A204.1 (cell line): ENCODE results near the gene SOX2.
A peak's percentile ranks its signal among the peaks of the same experiment; 100 is the strongest.

Experiments
- FAIRE-seq: peaks from 2 replicates; lab custom pipeline; 2012; peaks lifted over from hg19 to GRCh38; lab: Jason Lieb, UNC

The SOX2 gene

DNA sequence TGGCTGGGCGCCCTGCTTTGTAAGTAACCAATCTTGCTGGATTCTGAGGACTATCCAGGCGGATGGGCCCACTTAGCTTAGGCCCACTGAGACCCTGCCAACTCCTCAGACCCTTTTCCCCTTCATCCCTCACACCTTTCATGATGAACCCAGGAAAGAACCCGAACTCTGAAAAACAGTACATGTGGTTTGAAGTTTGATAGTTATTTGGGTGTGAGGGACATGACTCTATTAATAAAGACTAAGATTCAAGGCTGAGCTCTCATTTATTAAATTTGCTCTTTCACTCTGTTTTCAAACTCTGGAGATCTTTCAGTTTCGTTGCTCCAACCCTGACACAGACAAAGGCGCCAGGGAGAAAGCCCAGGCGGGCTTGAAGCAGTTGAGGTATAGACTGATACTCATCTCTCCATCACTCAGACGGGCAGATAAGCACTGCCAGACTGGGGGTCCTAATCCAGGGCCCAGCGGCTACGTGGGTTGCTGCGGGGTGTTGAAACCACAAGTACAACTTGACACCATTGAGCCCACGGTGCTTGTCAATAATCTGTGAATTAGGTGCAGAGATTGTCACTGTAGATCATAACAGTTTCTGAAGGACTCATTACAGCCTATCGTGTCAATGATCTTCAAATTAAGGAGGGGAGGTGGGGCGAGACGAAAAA, 7.2 kb upstream of the SOX2 start:
- FAIRE-seq = no peak

DNA sequence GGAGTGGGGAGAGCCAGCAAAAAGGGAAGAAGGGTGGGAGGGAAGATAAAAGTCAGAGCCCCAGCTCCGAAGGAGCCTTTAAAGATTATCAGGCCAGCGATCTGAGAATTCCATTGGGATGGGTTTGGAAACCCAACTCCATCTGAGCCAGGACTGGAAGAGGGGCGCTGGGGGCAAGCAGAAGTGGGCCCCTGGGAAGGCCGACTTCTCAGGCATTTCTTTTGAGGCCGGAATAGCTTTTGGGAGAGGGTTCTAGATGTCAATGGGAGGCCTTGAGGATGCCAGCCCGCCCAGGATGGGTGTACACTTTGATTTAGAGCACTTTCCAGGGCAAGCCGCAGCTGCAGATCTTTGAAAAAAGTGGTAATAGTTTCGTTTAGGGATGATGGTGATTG, 6.6 kb upstream of the SOX2 start:
- no peak for FAIRE-seq

DNA sequence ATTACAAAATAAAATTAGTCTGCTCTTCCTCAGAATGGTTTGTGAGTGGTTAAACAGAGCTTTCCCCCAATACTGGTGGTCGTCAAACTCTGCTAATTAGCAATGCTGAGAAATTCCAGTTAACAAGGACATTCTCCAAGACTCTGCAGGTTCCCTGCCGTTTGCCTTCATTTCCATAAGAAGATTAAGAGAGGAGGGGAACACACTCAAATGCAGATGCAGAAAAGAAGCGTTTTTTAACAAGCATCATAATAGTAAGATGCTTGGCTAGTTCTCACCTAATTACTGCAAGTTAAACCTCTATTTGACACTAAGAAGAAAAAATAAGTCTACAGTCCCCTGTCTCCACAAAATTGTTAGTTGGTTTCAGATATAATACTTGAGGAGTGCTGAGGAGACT, 3.7 kb upstream of the SOX2 start:
- no peak for FAIRE-seq

- peak; percentile 32 for FAIRE-seq
Observed at GRCh38 chr3:181709537-181710279, 2.0 kb upstream of the SOX2 start.

GRCh38 chr3:181710345-181711291, 1.1 kb upstream of the SOX2 start:
- FAIRE-seq = no peak

DNA sequence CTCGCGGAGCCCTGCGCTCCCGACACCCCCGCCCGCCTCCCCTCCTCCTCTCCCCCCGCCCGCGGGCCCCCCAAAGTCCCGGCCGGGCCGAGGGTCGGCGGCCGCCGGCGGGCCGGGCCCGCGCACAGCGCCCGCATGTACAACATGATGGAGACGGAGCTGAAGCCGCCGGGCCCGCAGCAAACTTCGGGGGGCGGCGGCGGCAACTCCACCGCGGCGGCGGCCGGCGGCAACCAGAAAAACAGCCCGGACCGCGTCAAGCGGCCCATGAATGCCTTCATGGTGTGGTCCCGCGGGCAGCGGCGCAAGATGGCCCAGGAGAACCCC, 464 bp downstream of the SOX2 start:
- no peak for FAIRE-seq

GRCh38 chr3:181712553-181713279, 991 bp downstream of the SOX2 start:
- FAIRE-seq = no peak

DNA sequence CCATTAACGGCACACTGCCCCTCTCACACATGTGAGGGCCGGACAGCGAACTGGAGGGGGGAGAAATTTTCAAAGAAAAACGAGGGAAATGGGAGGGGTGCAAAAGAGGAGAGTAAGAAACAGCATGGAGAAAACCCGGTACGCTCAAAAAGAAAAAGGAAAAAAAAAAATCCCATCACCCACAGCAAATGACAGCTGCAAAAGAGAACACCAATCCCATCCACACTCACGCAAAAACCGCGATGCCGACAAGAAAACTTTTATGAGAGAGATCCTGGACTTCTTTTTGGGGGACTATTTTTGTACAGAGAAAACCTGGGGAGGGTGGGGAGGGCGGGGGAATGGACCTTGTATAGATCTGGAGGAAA, 1.5 kb downstream of the SOX2 start:
- no peak for FAIRE-seq

- no peak for FAIRE-seq
Observed at GRCh38 chr3:181713676-181714612, 2.2 kb downstream of the SOX2 start.

DNA sequence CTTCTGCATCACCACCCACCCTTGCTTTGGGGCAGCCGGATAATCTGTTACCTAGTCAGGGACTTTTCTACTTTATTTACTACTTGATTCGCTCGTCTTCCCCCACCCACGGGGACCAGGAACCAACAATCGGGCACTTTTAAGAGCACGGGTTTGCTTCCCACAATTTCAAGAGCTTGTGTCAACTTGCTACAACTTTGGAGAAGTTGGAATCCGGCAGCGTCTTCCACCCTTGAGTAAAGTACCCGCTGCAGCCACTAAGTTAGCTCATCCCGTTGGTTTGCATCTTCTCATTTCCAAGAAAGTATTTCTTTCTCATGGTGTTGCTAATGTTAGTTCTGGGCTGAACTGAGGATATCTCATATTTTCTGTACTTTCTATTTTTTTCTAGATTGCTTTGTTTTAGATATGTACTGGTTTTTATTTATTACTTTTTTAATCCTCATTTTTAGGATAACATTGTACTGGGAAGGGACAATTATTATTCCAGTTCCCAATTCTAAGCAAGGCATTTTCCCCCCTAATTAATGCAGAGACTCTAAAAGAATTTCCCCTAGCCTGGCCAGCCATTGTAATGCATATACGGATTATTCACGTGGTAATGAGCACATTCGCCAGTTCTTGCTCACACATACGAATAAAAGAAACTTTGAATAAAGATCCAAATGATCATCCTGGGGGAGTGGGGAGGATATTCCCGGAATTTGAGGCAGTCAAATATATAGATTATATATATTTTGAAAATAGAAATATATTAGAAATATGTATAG, 4.0 kb downstream of the SOX2 start:
- FAIRE-seq = no peak

DNA sequence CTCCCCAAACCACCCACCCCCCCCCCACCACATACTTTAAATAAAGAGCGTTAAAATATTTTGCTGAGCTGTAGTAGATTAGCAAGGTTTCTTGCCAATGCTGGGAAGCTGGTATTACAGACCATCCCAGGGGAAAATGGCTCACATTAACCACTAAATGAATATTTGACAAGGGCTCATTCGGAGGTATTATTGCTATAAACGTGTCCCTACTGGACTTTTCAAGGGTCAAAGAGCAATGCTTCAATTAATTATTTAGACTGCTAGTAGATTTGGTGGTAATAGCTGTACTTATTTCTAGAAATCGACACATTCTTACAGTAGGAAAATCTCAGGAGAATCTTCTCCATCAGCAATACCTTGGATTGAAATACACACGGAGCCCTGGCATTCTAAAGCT, 5.2 kb downstream of the SOX2 start:
- FAIRE-seq = no peak

GRCh38 chr3:181717549-181718171, 5.9 kb downstream of the SOX2 start:
- no peak for FAIRE-seq

DNA sequence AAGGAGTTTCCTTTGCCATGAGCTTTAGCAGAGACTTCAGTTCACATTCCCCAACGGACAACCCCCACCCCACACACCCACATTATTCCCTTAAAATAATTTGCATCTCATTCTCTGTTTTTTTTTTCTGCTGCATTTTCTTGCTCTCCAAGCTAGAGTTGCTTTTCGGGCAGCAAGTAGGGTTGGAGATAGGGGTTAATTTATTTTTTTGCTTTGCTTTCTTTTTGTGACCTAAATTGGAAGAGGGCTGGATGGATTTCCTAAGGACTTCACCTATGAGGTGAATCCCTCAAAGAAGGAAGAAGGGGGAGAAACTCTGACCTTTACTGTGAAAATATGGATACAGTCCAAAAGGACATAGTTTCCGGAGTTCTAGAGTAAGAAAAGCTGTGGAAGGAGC, 6.6 kb downstream of the SOX2 start:
- no peak for FAIRE-seq

- FAIRE-seq = no peak
Observed at GRCh38 chr3:181718987-181719911, 7.5 kb downstream of the SOX2 start.

GRCh38 chr3:181719991-181720680, 8.4 kb downstream of the SOX2 start:
- no peak for FAIRE-seq

GRCh38 chr3:181721046-181721875, 9.5 kb downstream of the SOX2 start:
- FAIRE-seq = no peak

DNA sequence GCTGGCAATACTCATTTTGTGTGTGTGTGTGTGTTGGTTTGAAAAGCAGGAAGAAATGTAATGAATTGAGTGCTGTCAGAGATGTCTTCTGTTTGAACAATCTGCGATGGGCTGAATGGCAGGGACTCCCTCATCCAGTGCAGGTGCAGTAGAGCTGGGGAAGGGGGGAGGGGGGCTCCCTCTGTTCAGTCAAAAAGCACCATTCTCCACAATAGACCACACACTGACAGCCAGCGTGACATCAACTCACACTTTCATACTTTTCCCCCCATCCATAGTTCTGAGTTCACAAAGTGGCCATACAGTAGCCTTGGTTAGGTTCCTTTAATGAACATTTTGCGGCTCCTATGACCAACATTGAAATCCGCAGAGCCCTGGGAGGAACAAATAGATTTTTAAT, 10.4 kb downstream of the SOX2 start:
- no peak for FAIRE-seq
